HEK293T (cell line): ENCODE data around the gene COL1A1.

Experiments
- ARNT ChIP-seq: fragments of 450-650 bp; IDR thresholded peaks from 2 replicates; pipeline ENCODE4 v1.6.1; 2017; ENCODE audit warnings: mild to moderate bottlenecking
- BHLHE40 ChIP-seq: fragments of 450-650 bp; IDR thresholded peaks from 2 replicates; pipeline ENCODE4 v1.6.1; 2016; ENCODE audit warnings: mild to moderate bottlenecking, moderate library complexity, borderline replicate concordance
- CTBP1 ChIP-seq: fragments of 450-650 bp; IDR thresholded peaks from 2 replicates; pipeline ENCODE4 v1.6.1; 2016; ENCODE audit warnings: borderline replicate concordance
- ELF4 ChIP-seq: fragments of 450-650 bp; IDR thresholded peaks from 2 replicates; pipeline ENCODE4 v1.6.1; 2017; ENCODE audit warnings: antibody characterized with exemption
- FOXA1 ChIP-seq: fragments of 450-650 bp; IDR thresholded peaks from 2 replicates; pipeline ENCODE4 v1.6.1; 2016; ENCODE audit warnings: mild to moderate bottlenecking
- FOXK2 ChIP-seq: fragments of 450-650 bp; IDR thresholded peaks from 2 replicates; pipeline ENCODE4 v1.6.1; 2016; ENCODE audit warnings: mild to moderate bottlenecking
- FOXM1 ChIP-seq: fragments of 450-650 bp; IDR thresholded peaks from 2 replicates; pipeline ENCODE4 v1.6.1; 2017; ENCODE audit warnings: mild to moderate bottlenecking, borderline replicate concordance
- HDGF ChIP-seq: fragments of 450-650 bp; IDR thresholded peaks from 2 replicates; pipeline ENCODE4 v1.6.1; 2017; ENCODE audit warnings: antibody characterized with exemption, borderline replicate concordance
- LEF1 ChIP-seq: fragments of 450-650 bp; IDR thresholded peaks from 2 replicates; pipeline ENCODE4 v1.6.1; 2017; ENCODE audit warnings: mild to moderate bottlenecking, borderline replicate concordance
- PKNOX1 ChIP-seq: fragments of 450-650 bp; IDR thresholded peaks from 2 replicates; pipeline ENCODE4 v1.6.1; 2016
- SP1 ChIP-seq: fragments of 450-650 bp; IDR thresholded peaks from 2 replicates; pipeline ENCODE4 v1.6.1; 2017
- SUZ12 ChIP-seq: fragments of 450-650 bp; IDR thresholded peaks from 2 replicates; pipeline ENCODE4 v1.6.1; 2016; ENCODE audit warnings: mild to moderate bottlenecking
- TARDBP ChIP-seq: fragments of 450-650 bp; IDR thresholded peaks from 2 replicates; pipeline ENCODE4 v1.6.1; 2016
- ZNF384 ChIP-seq: fragments of 450-650 bp; IDR thresholded peaks from 2 replicates; pipeline ENCODE4 v1.6.1; 2016

- no peak for TF ChIP-seq FOXK2
- no peak for TF ChIP-seq SP1
- TF ChIP-seq FOXM1: no peak
- no peak for TF ChIP-seq ARNT
- no peak for TF ChIP-seq PKNOX1
- no peak for TF ChIP-seq FOXA1
- TF ChIP-seq CTBP1: no peak
- TF ChIP-seq ZNF384: no peak
- TF ChIP-seq SUZ12: no peak
- no peak for TF ChIP-seq HDGF
- TF ChIP-seq ELF4: no peak
- no peak for TF ChIP-seq BHLHE40
- no peak for TF ChIP-seq TARDBP
- no peak for TF ChIP-seq LEF1
Measured at GRCh38 chr17:50145532-50146229, 55.8 kb downstream of the COL1A1 start.
